ENCODE results near the gene NUP107. TPM values are rescaled to one million over a fixed set of nuclear protein-coding genes. Genes with fewer than 3 reads are reported as not detected.

The NUP107 gene
- total RNA-seq, 2 donors from 2014 or later: 106 to 134 TPM

DNA sequence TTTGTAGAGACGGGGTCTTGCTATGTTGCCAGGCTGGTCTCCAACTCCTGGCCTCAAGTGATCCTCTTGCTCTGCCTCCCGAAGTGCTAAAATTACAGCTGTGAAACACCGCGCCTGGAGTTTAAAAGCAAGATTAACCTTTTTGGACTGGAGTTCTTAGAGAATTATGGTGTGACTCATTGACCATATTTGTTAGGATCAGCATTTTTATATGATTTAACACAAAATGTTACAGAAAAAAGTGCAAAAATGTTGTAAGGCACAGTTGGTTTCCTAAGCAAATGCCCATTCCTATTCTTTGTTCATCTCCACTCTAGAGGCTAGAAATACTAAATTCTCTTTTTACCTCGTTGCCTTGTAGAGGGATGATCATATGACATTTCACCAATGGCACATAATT is 86.8 kb downstream of the NUP107 start:
- no peak overlapping the region for H3K27ac Mint-ChIP-seq
- no peaks in the 10 kb centered on the region for H3K36me3 Mint-ChIP-seq (ENCODE audit: low read depth)
- no peaks in the 10 kb centered on the region for H3K9me3 Mint-ChIP-seq
- H3K4me3 Mint-ChIP-seq: no peak overlapping the region
- peaks cover 8% of the 10 kb centered on the region for H3K4me1 Mint-ChIP-seq
- no peaks in the 10 kb centered on the region for H3K27me3 Mint-ChIP-seq
- ATAC-seq (replicated peaks): no peak

DNA sequence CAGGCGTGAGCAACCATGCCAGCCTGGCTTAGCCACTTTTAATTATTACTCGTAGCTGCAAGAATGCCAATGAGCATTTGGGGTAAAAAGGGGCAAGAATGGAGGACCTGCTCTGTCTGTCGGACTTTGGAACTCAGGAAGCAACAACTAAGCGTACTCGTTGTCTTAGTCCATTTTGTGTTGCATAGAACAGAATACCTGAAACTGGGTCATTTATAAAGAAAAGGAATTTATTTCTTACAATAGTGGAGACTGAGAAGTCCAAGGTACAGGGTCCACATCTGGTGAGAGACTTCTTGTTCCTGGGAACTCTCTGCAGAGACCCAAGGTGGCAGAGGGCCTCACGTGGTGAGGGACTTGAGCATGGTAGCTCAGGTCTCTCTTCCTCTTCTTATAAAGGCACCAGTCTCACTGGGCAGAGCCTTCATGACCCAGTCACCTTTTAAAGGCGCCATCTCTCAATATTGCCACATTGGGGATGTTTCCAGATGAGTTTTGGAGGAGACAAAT is 88.4 kb downstream of the NUP107 start:
- H3K36me3 Mint-ChIP-seq (ENCODE audit: low read depth): no peaks in the 10 kb centered on the region
- no peak overlapping the region for H3K27ac Mint-ChIP-seq
- peaks cover 8% of the 10 kb centered on the region for H3K4me1 Mint-ChIP-seq
- H3K27me3 Mint-ChIP-seq: no peaks in the 10 kb centered on the region
- no peak overlapping the region for H3K4me3 Mint-ChIP-seq
- no peak for ATAC-seq (replicated peaks)
- H3K9me3 Mint-ChIP-seq: no peaks in the 10 kb centered on the region

DNA sequence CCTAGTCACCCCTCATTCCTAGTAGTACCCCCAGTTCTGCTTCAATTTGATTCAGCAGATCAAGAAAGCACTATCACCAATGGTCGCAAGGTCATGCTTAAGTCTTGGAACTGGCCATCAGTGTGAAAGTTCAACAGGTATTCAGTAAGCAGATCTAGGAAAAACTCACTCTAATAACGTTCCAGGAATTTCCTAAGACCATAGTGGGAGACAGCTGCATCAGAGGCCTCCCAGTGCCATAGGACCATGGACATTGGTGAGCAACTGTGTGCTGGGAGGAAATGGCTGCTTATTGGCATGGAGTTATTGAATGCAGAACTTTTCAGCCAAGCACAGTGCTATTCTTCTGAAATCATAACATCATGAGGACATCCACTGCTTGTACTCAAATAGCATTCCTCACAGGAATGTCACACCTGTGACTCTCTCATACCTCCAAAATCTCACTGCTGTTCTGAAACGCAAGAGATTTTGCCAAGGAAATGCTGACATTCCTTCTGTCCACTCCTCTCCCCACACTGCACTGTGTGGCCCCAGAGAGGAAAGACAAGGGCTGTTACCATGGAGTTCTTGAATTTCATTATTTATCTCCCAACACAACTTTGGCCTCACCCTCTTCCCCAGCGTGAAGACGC is 90.3 kb downstream of the NUP107 start:
- H3K36me3 Mint-ChIP-seq (ENCODE audit: low read depth): no peaks in the 10 kb centered on the region
- H3K27ac Mint-ChIP-seq: no peak overlapping the region
- ATAC-seq (replicated peaks): no peak
- no peaks in the 10 kb centered on the region for H3K9me3 Mint-ChIP-seq
- H3K27me3 Mint-ChIP-seq: no peaks in the 10 kb centered on the region
- peaks cover 8% of the 10 kb centered on the region for H3K4me1 Mint-ChIP-seq
- no peak overlapping the region for H3K4me3 Mint-ChIP-seq

DNA sequence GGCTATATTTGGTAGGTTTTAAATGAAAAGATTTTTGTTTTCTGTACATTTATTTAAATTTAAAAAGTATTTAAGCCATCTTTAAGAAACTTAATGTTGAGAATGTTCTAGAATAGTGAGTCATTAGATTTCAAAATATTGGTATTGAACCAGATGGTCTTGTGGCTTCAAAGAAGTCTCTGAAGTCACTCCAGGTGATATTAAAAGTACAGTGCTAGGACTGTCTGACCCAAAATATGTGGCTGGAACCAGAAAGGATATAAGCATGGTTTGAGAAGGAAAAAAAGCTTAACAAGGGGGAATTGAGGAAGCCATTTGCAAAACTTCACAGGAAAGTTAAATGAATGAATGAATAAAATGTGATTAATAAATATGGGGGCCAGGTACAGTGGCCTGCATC is 92.5 kb downstream of the NUP107 start:
- Mint-ChIP-seq H3K4me1 (no peaks in the 10 kb centered on the region), H3K27ac (no peak overlapping the region)
- no peak for ATAC-seq (replicated peaks)

DNA sequence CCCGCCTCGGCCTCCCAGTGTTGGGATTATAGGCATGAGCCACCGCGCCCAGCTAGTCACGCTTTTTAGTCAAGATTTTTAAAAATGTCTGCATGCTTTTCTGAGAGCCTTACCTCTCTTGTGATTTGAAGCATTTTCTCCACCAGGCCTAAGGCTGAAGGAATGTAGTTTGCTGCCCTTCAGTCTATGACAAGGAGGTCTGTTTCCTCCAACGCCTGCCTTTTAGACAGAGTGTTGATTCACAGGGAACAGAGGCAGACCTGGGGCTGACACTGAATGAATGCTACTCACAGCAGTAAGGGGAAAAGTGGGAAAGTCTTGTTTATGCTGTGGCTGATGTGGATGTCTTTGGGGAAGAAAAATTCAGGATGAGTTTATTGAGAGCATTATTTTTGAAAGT is 94.0 kb downstream of the NUP107 start:
- H3K9me3 Mint-ChIP-seq: no peaks in the 10 kb centered on the region
- H3K4me1 Mint-ChIP-seq: no peaks in the 10 kb centered on the region
- ATAC-seq (replicated peaks): no peak
- no peaks in the 10 kb centered on the region for H3K27me3 Mint-ChIP-seq
- no peak overlapping the region for H3K4me3 Mint-ChIP-seq
- H3K36me3 Mint-ChIP-seq (ENCODE audit: low read depth): no peaks in the 10 kb centered on the region
- no peak overlapping the region for H3K27ac Mint-ChIP-seq

More for the DNA sequence above, 92.5 kb downstream of the NUP107 start:
- Mint-ChIP-seq H3K36me3 (ENCODE audit: low read depth) (no peaks in the 10 kb centered on the region), H3K4me3 (no peak overlapping the region), H3K9me3 (no peaks in the 10 kb centered on the region), H3K27me3 (no peaks in the 10 kb centered on the region)

DNA sequence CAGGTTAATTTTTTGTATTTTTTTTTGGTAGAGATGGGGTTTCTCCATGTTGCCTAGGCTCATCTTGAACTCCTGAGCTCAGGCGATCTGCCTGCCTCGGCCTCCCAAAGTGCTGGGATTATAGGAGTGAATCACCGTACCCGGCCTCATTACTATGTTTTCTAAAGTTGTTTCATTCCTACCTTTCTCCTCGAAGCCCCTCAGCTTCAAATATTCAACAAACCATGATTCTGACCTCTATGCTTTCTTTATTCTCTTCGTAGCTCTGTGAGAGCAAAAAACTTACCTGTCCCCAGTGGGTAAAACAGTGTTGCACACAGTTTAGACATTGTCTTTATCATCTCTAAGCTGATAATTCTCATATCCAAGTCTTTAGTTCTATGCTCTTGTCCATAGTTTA is 95.0 kb downstream of the NUP107 start:
- no peaks in the 10 kb centered on the region for H3K4me1 Mint-ChIP-seq
- no peak for ATAC-seq (replicated peaks)
- no peak overlapping the region for H3K4me3 Mint-ChIP-seq
- no peaks in the 10 kb centered on the region for H3K36me3 Mint-ChIP-seq (ENCODE audit: low read depth)
- H3K27ac Mint-ChIP-seq: no peak overlapping the region
- no peaks in the 10 kb centered on the region for H3K27me3 Mint-ChIP-seq
- no peaks in the 10 kb centered on the region for H3K9me3 Mint-ChIP-seq

DNA sequence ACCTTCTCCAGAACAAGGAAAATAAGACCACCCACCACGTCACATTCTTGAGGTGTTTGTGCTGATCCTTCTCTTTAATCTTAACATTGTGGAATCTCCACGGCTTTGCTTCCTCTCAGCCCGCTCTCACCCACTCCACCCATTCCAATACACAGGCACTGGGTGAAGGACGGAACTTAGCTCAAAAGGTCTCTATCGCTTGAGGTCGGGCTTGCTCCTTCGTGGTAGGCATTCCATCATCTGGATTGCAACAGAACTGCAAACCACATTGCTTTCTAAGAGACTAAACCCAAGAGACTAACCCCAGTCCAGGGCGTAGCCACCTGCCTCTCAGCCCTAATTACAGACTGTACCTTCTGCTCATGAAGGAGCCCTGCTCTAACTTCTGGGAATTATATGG is 97.2 kb downstream of the NUP107 start:
- Mint-ChIP-seq H3K27me3 (no peaks in the 10 kb centered on the region), H3K36me3 (ENCODE audit: low read depth) (no peaks in the 10 kb centered on the region), H3K4me1 (no peaks in the 10 kb centered on the region), H3K27ac (no peak overlapping the region), H3K4me3 (no peak overlapping the region), H3K9me3 (no peaks in the 10 kb centered on the region)
- ATAC-seq (replicated peaks): no peak

DNA sequence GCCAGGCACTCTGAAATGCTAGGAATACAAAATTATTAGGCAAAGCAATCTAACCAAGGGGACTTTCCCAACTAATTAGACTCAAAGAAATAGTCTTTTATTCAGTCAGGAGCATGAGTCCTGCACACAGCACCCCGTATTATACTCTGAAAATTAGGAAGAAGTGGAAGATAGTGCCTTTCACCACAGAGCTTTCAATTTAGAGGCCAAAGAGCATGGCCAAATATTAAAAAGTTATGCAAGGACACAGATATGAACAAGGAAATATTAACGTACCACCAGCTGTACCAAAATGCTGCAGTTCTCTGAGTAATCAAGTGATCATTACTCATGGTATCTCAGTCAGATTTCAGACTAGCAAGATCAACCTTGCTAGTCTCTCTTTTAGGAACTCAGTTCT is 98.6 kb downstream of the NUP107 start:
- H3K9me3 Mint-ChIP-seq: no peaks in the 10 kb centered on the region
- H3K4me1 Mint-ChIP-seq: no peaks in the 10 kb centered on the region
- H3K36me3 Mint-ChIP-seq (ENCODE audit: low read depth): no peaks in the 10 kb centered on the region
- H3K27me3 Mint-ChIP-seq: no peaks in the 10 kb centered on the region
- no peak overlapping the region for H3K27ac Mint-ChIP-seq
- no peak for ATAC-seq (replicated peaks)
- no peak overlapping the region for H3K4me3 Mint-ChIP-seq

DNA sequence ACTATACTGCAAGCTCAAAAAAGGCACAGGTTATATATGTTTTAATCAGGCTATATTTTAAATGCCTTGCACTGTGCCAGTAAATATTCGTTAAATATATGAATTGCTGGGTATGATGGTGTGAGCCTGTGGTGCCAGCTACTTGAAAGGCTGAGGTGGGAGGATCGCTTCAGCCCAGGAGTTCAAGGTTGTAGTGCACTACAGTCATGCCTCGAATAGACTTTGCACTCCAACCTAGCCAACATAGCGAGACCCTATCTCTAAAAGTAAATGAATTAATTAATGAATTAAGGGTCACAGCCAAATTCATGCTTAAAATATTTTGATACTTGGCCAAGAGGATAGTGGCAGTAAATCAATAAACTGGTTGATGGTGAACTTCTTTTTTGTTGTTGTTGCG is 99.0 kb downstream of the NUP107 start:
- ATAC-seq (replicated peaks): no peak
- Mint-ChIP-seq H3K36me3 (ENCODE audit: low read depth) (no peaks in the 10 kb centered on the region), H3K4me3 (no peak overlapping the region), H3K9me3 (no peaks in the 10 kb centered on the region), H3K27me3 (no peaks in the 10 kb centered on the region), H3K4me1 (no peaks in the 10 kb centered on the region), H3K27ac (no peak overlapping the region)

DNA sequence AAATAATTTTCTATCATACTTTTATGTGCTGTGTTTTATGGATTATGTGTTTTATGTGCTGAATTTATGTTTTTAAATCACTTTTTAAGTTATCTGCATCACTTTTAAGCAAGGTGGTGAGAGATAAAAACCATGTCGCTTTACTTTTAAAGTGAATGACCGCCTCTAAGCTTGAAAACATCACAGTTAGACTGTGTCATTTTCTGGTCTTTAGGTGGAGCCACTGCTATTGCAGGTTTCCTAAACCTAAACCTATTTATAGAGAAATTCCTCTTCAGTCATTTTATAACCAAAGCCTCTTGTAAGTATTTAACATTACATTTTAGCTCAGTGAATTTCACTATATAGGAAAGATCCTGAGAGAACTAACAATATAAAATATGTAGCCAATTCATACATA is 100.2 kb downstream of the NUP107 start:
- Mint-ChIP-seq H3K36me3 (ENCODE audit: low read depth) (no peaks in the 10 kb centered on the region), H3K4me1 (no peaks in the 10 kb centered on the region), H3K4me3 (no peak overlapping the region), H3K27ac (no peak overlapping the region), H3K9me3 (no peaks in the 10 kb centered on the region), H3K27me3 (no peaks in the 10 kb centered on the region)
- ATAC-seq (replicated peaks): no peak

DNA sequence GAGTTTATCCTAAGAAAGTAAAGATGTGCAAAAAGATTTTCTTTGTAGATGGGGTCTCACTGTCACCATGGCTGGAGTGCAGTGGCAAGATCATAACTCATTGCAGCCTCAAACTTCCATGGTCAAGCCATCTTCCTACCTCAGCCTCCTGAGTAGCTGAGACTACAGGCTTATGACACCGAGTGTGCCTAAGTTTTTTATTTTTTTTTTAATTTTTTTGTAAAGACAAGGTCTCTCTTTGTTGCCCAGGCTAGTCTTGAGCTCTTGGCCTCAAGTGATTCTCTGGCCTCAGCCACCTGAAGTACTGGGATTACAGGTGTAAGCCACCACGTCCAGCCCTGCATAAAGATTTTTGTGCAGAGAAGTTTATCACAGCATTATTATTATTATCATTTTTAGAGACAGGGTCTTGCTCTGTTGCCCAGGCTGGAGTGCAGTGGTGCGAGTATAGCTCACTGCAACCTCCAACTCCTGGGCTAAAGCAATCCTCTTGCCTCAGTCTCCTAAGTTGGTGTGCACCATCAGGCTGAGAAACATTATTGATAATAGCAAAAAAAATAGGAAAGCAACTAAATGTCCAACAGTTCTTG is 101.9 kb downstream of the NUP107 start:
- Mint-ChIP-seq H3K9me3 (no peaks in the 10 kb centered on the region), H3K4me3 (no peak overlapping the region), H3K27ac (no peak overlapping the region), H3K36me3 (ENCODE audit: low read depth) (no peaks in the 10 kb centered on the region), H3K4me1 (no peaks in the 10 kb centered on the region), H3K27me3 (no peaks in the 10 kb centered on the region)
- ATAC-seq (replicated peaks): no peak

DNA sequence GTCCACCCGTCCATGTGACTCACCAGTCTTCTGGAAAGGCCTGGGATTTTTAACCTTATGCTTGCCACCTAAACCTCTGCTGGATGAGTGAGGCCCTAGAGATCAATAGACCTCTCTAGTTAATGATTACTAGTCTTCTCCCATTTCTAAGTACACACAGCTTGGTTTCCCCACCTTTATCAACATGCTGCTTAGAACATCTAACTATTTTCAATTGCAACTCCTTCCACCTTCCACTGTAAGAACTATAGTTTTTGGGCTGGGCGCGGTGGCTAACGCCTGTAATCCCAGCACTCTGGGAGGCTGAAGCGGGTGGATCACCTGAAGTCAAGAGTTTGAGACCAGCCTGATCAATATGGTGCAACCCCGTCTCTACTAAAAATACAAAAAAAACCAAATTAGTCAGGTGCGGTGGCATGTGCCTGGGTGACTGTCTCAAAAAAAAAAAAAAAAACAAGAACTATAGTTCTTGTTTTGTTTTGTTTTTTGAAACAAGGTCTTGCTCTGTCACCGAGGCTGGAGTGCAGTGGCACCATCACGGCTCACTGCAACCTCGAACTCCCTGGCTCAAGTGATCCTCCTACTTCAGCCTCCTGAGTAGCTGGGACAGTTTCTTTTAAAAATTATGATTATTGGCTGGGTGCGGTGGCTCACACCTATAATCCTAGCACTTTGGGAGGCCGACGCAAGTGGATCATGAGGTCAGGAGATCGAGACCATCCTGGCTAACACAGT is 102.5 kb downstream of the NUP107 start:
- H3K36me3 Mint-ChIP-seq (ENCODE audit: low read depth): no peaks in the 10 kb centered on the region
- H3K27ac Mint-ChIP-seq: no peak overlapping the region
- H3K9me3 Mint-ChIP-seq: no peaks in the 10 kb centered on the region
- no peak overlapping the region for H3K4me3 Mint-ChIP-seq
- no peaks in the 10 kb centered on the region for H3K4me1 Mint-ChIP-seq
- H3K27me3 Mint-ChIP-seq: no peaks in the 10 kb centered on the region
- no peak for ATAC-seq (replicated peaks)

DNA sequence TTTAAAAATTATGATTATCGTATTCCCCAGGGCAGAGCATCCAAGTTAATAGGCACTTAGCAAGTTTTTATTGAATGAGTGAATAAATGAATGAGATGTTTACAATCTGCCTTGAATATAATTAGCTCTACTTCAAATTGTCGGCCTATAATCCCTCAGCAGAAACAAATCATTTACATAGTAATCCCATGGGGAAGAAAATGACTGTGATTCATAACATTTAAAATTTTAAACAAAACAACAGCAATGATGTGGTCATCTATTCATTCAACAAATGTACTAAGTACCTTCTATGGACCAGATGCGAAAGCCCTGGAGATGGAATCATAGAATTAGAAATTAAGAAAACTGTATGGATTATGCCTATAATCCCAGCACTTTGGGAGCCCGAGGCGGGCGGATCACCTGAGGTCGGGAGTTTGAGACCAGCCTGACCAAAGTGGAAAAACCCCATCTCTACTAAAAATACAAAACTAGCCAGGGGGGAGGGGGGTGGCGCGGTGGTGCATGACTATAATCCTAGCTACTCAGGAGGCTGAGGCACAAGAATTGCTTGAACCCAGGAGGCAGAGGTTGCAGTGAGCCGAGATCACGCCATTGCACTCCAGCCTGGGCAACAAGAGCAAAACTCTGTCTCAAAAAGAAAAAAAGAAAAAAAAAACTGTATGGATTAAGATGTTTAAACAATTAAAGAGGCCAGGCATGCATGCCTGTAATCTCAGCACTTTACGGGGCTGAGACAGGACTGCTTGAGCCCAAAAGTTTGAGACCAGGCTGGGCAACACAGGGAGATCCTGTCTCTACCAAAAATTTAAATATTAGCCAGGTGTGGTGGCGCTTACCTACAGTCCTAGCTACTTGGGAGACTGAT is 103.5 kb downstream of the NUP107 start:
- H3K27ac Mint-ChIP-seq: no peak overlapping the region
- H3K4me3 Mint-ChIP-seq: no peak overlapping the region
- ATAC-seq (replicated peaks): no peak
- H3K4me1 Mint-ChIP-seq: no peaks in the 10 kb centered on the region
- no peaks in the 10 kb centered on the region for H3K36me3 Mint-ChIP-seq (ENCODE audit: low read depth)
- H3K9me3 Mint-ChIP-seq: no peaks in the 10 kb centered on the region
- no peaks in the 10 kb centered on the region for H3K27me3 Mint-ChIP-seq

DNA sequence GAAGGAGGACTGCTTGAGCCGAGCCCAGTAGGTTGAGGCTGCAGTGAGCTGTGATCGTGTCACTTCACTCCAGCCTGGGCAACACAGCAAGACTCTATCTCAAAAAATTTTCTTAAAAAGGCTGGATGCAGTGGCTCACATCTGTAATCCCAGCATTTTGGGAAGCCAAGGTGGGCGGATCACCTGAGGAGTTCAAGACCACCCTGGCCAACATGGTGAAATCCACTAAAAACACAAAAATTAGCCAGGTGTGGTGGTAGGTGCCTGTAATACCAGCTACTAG is 104.1 kb downstream of the NUP107 start:
- H3K9me3 Mint-ChIP-seq: no peaks in the 10 kb centered on the region
- no peaks in the 10 kb centered on the region for H3K27me3 Mint-ChIP-seq
- no peaks in the 10 kb centered on the region for H3K36me3 Mint-ChIP-seq (ENCODE audit: low read depth)
- ATAC-seq (replicated peaks): no peak
- no peak overlapping the region for H3K27ac Mint-ChIP-seq
- H3K4me3 Mint-ChIP-seq: no peak overlapping the region
- no peaks in the 10 kb centered on the region for H3K4me1 Mint-ChIP-seq

Data from activated T-helper 17 cell treated with anti-CD3 and anti-CD28 coated beads, Interleukin-2, amount 50 U/mL, for 72 hours (primary cell).